ENCODE measurements around the gene KRT80. TPM values are rescaled to one million over a fixed set of nuclear protein-coding genes. Genes with fewer than 3 reads are reported as not detected.
A peak's percentile ranks its signal among the peaks of the same experiment; 100 is the strongest.

Gene KRT80
- polyA plus RNA-seq, 4 donors: 0.97 to 1.1 (median 1.0) TPM

DNA sequence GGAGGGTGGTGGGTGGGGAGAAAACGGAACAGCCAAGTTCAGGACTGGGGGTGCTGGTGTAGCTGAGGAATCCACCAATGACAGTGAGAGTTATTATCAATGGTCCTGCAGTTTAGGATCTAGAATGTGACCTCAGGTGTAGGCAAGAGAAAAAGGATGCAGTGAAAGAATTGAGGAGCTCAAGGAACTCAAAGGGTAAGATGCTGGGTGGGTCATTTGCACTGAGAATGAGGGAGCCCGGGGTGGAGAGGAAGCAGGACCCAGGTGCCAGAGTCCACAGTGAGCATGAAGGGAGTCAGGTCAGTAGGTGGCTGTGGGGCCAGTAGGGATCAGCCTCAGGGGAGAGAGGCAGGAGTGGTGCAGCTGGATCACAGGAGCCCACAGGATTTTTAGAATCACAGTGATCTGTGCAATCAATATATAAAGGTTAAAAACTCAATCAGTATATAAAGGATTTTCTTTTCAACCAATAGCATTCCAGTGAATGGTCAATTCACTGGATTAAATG, 38.1 kb upstream of the KRT80 start:
- no peak for DNase-seq (ENCODE audit: low read depth in 4 of 4, low spot score in 2 of 4)

GRCh38 chr12:52228931-52229330, 37.1 kb upstream of the KRT80 start:
- no peak for DNase-seq (ENCODE audit: low read depth in 4 of 4, low spot score in 2 of 4)

DNA sequence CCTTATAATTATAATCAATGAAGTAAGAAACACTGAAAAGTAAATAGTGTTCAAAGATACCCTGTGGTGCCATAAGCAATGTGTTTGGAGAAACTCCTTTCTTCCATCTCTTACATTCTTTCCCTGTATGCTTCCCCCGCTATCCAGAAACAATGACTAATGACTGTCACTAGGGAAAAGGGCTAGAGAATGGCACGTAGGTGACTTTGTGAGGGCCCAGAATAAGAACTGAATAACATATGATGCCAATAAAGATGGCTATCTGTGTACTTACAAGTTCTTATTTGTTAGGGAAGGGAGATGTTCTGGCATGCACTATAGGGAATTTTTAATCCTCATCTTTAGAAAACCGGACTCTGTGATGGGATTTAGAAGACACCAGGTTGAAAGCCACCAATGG, 36.6 kb upstream of the KRT80 start:
- no peak for DNase-seq (ENCODE audit: low read depth in 4 of 4, low spot score in 2 of 4)

- DNase-seq (ENCODE audit: low read depth in 4 of 4, low spot score in 2 of 4): no peak
Measured at GRCh38 chr12:52227606-52228166, 35.9 kb upstream of the KRT80 start.

DNA sequence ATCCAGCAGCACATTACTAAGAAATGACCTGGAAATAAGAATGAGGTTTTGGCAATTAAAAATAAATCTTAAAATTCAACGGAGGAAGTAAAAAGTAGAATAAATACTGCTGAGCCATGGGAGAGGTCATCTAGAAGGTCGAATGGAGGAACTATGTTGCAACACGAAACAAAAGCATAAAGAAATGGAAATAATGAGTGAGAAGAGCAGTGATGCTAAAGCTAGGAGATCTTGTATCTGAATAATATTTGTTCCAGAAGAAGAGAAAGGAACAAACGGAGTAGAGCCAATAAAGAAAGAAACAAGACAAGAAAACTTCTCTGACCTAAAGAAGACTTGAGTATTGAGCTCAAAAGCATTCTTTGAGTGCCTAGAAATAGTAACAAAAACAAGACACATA, 34.6 kb upstream of the KRT80 start:
- DNase-seq (ENCODE audit: low read depth in 4 of 4, low spot score in 2 of 4): no peak

DNA sequence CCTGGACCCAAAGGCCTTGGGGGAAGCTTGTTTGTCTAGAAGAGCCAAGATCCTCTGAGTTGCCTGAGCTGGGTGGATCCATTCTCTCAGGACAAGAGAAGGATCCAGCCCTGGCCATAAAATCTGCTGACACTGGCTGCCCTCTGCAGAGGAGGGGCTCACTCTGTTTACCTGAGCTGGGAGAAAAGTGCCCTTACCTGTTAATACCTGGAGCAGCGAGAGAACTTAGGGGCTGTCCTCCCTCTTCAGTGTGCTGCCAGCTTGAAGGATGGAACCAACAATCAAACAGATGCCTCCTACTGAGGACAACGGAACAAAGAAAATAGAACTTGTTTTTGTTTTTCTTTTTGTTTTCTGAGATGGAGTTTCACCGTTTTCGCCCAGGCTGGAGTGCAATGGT, 33.9 kb upstream of the KRT80 start:
- DNase-seq (ENCODE audit: low read depth in 4 of 4, low spot score in 2 of 4): no peak

DNA sequence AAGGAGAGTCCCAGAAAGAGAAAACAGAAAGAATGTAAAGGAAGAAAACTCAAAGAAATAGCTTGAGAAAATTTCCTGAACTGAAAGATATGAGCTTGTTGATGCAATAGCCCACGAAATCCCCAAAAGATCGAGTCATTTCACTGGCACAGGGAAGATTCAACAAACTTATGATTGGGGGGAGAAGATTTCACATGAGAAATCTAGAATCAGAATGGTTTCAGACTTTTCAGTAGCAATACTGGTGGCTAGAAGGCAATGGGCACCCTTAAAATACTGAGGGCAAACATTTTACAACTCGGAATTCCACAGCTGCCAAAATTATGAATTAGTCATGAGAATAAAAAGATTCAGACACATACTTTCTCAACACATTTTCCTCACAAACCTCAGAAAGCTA, 32.3 kb upstream of the KRT80 start:
- no peak for DNase-seq (ENCODE audit: low read depth in 4 of 4, low spot score in 2 of 4)

GRCh38 chr12:52223406-52224039, 31.7 kb upstream of the KRT80 start:
- no peak for DNase-seq (ENCODE audit: low read depth in 4 of 4, low spot score in 2 of 4)

- no peak for DNase-seq (ENCODE audit: low read depth in 4 of 4, low spot score in 2 of 4)
Measured at GRCh38 chr12:52222692-52223091, 30.9 kb upstream of the KRT80 start.

- DNase-seq (ENCODE audit: low read depth in 4 of 4, low spot score in 2 of 4): no peak
Measured at GRCh38 chr12:52221912-52222457, 30.2 kb upstream of the KRT80 start.

GRCh38 chr12:52221070-52221781, 29.4 kb upstream of the KRT80 start:
- DNase-seq (ENCODE audit: low read depth in 4 of 4, low spot score in 2 of 4): no peak

- DNase-seq (ENCODE audit: low read depth in 4 of 4, low spot score in 2 of 4): no peak
Measured at GRCh38 chr12:52220477-52220876, 28.7 kb upstream of the KRT80 start.

DNA sequence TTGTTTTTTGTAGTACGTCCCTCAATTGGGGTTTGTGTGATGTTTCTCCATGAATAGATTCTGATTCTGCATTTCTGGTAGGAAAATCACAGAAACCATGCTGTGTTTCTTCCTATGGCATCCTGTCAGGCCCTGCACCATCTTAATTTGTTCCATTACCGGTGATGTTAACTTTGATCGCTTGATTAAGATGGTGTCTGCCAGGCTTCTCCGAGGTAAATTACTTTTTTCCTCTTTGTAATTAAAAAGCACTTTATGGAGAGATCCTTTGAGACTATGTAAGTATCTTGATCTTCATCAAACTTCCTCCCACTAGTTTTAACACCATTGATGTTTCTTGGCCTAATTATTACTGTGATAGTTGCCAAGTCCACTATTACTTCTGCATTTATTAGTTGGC, 26.2 kb upstream of the KRT80 start:
- DNase-seq (ENCODE audit: low read depth in 4 of 4, low spot score in 2 of 4): no peak

GRCh38 chr12:52217223-52217622, 25.4 kb upstream of the KRT80 start:
- DNase-seq (ENCODE audit: low read depth in 4 of 4, low spot score in 2 of 4): no peak

- no peak for DNase-seq (ENCODE audit: low read depth in 4 of 4, low spot score in 2 of 4)
Measured at GRCh38 chr12:52216807-52217206, 25.0 kb upstream of the KRT80 start.

- DNase-seq (ENCODE audit: low read depth in 4 of 4, low spot score in 2 of 4): no peak
Measured at GRCh38 chr12:52216100-52216499, 24.3 kb upstream of the KRT80 start.

DNA sequence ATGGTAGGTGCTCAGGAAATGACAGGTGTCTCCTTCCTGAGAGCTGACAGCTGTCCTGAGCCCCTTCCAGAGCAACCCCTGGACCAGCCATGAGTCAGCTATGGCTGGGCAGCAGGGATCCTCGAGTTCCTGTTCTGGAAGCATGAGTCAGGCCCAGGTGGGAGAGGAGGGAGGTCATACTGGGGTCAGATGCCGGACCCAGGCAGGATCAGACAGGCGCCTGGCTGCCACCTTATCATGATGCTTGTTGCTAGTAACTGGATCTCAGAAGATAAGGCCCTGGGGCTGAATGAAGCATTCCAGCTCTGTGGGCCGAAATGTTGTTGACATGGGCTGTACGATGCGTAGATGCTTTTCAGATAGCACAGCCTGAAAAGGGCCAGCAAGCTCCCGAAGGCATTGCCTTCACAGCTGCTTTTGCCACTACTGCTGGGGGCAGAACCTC, 23.8 kb upstream of the KRT80 start:
- DNase-seq (ENCODE audit: low read depth in 4 of 4, low spot score in 2 of 4): no peak

- DNase-seq (ENCODE audit: low read depth in 4 of 4, low spot score in 2 of 4): no peak
Measured at GRCh38 chr12:52214421-52214802, 22.6 kb upstream of the KRT80 start.

- DNase-seq (ENCODE audit: low read depth in 4 of 4, low spot score in 2 of 4): peak in 1 of 4 donors; percentile 55
Measured at GRCh38 chr12:52213564-52214420, 22.0 kb upstream of the KRT80 start.

DNA sequence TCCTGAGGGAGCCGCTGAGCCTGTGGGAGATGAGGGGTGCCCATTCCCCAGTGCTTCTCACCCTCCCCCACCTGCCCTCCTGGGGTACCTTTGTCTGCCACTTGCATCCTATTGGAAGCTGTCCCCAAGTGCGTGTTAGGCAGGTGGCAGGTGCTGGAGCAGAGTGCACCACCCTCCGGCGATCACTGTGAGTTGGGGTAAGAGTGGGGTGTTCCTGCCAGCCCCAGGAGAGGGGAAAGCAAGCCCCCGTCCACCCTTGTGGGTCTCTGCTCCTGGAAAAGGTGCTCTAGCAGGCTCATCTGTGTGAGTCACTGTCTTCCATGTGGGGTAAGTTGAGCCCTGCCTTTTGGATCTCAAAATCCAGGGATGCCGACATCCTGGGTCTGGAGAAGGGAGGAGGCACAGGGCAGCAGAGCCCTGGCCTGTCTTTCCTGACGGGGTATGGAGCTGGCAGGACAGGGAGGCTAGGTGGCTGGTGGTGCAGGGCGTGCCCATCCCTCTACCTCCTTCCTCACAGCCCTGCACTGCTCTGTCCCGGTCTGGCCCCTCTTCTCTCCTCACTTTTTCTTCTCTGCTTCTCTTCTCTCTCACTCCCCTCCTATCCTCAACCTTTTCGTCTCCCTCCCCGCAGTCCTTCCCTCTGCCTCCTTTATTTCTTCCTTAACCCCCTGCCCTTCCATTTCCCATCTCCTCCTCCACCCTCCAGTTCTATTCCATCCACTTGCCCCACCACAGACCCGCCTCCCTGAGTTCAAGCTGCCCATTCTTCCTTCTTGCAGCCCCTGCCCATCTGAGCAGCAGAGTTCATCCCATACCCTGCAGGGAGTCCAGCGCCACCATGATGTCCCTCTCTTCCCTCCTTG, 21.1 kb upstream of the KRT80 start:
- DNase-seq (ENCODE audit: low read depth in 4 of 4, low spot score in 2 of 4): no peak
